Fibroblast of skin of back (primary cell): ENCODE data around the gene EXOC6.

Experiments used
- DNase-seq: peaks from one replicate; pipeline ENCODE4 v3.0.0-alpha.2; 2013

The EXOC6 gene

DNA sequence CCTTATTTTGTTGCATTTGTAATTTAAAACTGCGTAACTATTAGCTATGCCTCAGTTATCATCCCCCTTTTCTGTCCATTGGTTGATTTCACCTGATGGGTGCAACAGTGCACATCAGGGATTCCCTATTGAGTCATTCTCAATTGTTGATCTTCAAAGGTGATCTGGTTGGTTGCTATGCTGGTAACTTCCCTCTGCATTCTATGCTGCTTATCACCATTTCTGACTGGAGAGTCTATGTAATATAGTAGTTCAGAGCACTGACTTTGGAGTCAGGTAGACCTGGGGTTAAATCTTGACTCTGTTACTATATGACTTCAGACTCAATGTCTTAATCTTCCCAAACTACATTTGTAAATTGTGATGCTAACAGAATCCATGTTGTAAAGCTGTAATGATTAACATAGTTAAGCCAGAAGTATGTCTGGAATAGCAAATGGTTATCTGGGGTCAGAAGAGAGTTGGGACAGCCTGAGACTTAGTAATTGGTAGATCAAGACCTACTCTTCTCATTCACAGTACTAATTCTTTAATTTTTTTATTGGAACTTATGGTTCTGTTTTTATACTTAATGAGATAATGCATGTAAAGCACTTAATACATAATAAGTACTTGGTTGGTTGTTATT lies 38.1 kb downstream of the EXOC6 start:
- DNase-seq = peak; percentile 3

DNA sequence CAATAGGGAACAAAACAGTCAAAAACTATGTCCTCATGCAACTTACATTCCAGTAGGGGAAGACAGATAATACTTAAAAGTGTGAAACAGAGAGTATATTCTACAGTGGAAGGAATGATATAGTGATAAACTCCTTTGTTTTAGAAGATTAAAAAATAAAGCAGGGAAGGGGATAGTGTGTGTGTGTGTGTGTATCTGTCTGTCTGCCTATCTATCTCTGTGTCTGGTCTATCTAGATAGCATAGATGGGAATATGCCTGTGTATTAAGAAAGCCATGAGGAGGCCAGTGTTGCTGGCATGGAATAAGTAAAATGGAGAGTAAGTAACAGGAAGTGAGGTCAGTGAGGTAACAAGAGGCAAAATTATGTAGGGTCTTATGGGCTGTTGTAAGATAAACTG lies 42.2 kb downstream of the EXOC6 start:
- DNase-seq = no peak

DNA sequence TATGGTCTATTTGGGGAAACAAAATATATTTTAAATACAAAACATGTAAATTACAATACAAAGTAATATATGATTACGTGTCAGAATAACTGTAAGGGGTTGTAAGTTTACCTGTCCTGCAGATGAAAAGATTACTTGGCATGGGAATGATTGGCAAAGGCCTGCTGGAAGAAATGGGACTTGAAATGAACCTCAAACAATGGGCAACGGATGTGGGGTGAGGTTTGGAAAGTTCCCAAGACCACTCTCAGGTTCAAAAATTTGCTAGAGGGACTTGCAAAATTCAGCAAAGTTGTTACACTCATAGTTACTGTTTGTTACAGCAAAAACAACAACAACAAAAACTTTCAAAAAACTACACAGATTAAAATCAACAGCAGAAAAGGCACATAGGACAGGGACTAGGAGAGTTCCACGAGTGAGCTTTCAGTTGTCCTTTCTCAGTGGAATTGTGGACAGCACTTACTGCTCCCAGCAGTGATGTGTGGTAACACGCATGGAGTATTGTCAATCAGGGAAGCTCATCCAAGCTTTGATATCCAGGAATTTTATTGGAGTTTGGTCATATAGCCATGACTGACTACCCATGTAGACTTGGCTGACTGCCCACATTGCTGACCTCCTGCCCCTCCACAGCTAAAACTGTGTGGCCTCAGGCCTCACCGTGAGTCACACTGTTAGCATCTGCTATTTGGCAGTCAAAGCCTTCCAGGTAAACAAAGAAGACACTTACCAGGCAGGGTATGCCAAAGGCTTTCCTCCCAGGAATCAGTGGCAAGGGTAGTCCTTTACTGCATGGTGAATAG lies 43.8 kb downstream of the EXOC6 start:
- peak; percentile 81 for DNase-seq

DNA sequence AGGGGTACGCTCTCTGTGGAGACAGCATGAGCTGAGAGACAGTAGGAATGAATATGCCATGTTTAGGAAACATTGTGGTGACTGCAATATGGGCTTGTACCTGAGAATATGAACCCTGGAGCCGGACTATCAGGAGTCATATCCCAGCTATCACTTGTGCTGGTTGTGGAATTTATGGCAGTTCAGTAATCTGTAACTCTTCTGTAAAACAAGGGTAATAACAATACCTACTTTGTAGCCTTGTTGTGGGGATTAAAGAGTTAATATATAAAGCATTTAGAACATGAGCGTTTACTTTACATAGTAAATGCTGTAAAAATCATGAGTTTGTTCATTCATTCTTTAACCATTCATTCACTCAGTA lies 44.4 kb downstream of the EXOC6 start:
- DNase-seq = no peak

DNA sequence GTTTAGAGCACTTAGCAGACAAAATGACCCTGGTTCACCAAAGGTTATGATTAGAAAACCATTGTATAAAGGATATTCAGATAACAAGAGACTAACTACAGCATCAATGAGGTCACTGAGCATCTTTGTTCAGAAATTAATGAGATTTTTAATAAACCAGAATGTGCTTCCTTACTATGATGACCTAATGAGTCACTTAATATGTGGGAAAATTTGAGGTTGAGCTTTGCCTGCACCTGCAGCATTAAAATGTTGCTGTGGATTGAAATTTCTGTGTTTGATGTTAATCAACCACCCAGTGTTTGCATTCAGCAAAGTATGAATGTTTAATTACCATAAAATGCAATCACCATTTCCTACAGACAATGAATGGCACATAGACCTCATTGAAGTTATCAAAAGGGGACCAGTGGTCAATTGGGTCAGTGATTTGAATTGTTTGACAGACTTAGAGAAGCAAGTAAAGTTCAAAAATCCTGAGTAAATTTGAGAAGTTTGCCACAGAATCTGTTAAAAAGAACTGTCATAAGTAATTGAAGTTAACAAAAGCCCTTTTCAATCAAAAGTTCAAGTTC lies 45.8 kb downstream of the EXOC6 start:
- no peak for DNase-seq

DNA sequence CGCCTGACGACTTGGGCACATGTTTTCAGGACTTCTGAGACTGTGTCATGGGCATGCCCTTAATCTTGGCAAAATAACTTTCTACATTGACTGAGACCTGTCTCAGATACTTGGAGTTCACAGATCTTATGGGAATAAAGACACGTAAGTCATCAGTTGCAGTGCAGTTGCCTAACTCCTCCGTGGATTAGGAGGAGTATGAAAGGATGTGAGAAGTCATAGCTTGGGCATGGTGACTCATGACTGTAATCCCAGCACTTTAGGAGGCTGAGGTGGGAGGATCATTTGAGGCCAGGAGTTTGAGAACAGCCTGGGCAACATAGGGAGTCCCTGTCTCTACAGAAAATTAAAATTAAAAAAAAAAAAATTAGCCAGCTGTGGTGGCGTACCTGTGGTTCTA lies 49.6 kb downstream of the EXOC6 start:
- peak; percentile 23 for DNase-seq

DNA sequence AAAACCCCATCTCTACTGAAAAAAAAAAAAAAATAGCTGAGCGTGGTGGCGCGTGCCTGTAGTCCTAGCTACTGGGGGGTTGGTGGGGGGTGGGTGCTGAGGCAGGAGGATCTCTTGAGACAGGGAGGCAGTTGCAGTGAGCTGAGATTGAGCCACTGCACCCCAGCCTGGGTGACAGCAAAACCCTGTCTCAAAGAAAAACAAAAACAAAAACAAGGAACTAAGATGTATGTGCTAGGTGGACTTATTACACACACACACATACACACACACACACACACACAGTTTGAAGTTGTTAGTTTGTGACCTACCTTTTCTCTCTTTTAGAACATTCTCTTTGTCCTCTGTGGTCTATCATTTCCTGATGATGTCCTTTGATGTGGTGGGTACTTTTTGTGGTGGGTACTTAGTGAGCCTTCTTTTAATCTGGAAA lies 53.5 kb downstream of the EXOC6 start:
- no peak for DNase-seq

DNA sequence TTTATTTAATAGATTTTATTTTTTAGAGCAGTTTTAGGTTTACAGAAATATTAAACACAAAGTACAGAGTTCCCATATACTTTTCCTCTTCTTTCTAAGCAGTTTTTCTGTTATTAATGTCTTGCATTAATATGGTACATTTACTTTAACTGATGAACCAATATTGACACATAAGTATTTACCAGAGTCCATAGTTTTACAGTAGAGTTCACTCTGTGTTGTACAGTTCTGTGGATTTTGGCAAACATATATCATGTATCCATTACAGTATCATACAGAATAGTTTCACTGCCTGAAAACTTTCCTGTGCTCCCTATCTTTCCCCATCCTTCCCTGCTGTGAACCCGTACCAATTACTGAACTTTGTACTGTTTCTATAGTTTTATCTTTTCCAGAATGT lies 55.3 kb downstream of the EXOC6 start:
- no peak for DNase-seq

DNA sequence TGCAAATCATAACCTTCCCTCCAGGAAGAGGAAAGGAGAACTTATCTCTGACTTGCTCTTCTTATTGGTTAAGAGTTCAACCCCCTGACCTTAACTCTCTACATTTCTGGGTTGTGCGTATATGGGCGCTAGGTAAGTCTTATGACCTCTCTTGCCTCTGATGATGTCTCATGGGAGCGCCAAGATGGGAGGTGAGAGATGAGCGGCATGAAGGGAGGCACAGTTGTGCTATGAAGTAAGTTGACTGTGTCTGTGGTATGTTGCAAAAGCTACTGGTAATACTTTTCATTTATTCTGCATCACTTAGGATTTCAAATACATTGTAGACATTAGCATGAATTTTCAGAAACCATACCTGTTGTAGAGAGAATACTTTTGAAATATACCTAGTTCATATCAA lies 59.0 kb downstream of the EXOC6 start:
- no peak for DNase-seq

DNA sequence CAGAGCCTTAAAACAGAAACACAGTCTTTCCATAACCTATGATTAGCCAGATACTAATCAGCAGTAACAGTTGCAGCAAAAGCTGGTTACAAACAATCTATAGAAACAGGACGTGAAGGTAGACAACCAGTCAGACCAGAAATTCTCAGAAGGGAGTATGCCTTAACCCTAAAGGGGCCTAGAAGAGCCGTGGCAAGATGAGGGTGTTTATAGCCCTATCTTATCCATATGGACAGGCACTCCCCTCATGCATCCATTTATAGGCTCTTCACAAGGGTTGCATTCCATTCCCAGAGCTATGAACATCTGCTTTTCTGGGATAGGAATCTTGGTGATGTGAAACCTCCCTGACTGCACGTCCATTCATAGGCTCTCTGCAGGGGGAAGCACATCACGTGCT lies 64.3 kb downstream of the EXOC6 start:
- peak; percentile 26 for DNase-seq

DNA sequence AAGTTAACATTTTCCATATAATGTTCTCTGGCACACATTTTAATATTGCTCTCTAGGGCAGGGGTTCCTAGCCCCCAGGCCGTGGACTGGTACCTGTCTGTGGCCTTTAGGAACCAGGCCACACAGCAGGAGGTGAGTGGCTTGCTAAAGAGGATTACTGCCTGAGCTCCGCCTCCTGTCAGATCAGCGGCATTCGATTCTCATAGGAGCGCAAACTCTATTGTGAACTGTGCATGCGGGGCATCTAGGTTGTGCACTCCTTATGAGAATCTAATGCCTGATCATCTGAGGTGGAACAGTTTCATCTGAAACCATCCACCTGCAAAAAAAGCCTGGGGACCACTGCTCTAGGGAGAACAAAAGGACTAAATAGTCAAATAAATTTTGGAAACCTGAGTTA lies 65.7 kb downstream of the EXOC6 start:
- DNase-seq = no peak

DNA sequence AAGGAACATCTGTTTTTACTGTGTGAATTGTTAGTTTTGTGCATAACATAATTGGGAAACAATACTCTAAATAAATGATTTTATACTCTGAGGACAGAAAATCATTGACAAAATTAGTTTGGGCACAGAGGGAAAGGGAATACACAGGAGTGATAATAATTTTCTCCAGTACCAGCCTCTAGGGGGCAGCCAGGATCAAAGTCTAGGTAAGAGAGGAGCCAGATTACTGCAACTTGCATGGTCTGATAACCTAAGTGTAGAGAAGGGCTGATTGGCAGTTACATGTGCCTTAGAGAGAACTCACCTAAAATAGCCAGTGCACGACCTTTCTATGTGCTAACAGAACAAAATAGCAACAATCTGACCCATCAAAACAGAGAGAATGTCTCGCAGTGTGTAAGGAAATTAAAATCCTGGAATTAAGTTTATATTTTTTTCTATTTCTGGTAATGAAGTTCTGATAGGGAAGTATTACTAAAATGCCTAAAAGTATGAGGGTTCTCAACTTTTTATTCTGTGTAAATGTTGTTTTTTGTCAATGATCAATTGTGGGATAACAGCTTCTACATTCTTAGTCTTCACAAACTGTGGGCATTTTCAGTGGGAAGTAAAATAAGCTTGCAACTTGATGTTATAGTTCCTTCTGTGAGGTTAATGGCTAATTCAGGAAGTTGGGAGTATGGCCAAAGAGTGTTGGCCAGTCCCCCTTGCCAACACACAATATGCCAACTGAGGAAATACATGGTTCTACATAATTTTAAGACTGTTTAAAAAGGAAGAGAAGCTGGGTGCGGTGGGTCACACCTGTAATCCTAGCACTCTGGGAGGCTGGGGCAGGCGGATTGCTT lies 66.4 kb downstream of the EXOC6 start:
- peak; percentile 51 for DNase-seq

DNA sequence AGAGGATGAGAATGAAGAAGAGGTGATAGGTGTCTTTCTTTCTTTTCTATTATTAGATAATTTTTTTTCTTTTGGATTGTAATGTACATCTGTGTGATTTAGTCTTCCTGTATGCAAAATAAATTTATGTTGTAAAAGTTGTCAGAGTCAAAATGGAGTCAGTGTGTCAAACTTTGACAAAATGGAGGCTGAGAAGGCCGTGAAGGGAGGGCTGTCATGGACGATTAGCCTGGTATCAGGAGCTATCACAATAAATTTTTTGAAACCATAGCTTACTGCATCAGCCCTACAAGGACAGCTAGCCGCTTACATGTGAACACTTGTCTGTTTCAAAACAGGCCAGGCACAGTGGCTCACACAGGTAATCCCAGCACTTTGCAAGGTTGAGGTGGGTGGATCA lies 67.6 kb downstream of the EXOC6 start:
- DNase-seq = no peak

DNA sequence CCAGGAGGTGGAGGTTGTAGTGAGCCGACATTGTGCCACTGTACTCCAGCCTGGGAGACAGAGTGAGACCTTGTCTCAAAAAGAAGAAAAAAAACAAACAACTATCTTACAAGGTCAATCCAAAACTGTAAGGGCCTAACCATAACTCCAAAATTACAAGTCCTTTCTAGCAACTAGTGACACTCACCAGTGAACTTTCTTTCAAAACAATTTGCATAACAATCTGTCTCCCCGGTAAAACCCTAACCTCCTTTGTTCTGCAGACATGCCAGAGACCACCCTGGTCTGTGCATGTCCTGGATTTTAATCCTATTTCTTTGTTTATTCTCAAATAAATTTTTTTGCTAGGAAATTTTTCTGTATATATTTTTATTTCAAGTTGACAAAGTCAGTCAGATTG lies 68.1 kb downstream of the EXOC6 start:
- no peak for DNase-seq

DNA sequence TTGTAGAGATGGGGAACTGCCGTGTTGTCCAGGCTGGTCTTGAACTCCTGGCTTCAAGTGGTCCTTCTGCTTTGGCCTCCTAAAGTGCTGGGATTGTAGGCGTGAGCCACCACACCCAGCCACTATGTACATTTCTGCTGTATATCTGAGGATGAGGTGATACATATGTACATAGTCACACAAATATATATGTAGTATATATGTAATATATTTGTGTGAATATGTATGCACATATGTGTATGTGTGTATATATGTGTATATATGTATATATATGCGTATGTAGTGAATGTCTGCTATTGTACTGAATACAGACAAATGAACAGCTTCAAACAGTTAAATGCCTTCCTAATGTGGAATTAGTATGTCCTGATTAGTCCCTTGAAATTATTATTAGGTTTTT lies 70.3 kb downstream of the EXOC6 start:
- no peak for DNase-seq

DNA sequence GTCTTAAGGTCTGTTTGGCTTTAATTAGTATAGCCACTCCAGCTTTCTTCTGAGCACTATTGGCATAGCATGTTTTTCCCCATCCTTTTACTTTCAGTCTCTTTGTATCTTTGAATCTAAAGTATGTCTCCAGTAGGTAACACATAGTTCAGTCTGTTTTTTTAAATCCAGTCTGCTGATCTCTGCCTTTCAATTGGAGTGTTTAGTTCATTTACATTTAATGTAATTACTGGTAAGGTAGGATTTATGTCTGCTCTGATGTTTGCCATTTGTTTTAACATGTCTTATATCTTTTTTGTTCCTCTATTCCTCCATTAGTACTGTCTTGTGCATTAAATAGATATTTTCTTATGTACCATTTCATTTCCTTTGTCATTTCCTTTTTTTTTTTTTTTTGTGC lies 72.5 kb downstream of the EXOC6 start:
- DNase-seq = no peak

DNA sequence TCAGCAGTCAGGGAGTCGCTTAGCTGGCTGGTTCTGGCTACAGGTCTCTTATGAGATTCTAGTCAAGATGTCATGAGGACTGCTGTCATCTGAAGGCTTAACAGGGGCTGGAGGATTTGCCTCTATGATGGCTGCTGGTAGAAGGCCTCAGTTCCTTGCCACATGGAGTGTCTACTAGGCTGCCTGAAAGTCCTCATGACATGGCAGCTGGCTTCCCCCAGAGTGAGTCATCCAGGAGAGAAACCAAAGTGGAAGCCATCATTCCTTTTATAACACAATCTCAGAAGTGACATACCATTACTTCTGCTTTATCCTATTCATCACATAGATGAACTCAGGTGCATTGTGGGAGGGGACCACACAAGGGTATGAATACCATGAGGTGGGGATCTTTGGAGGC lies 75.1 kb downstream of the EXOC6 start:
- DNase-seq = no peak

DNA sequence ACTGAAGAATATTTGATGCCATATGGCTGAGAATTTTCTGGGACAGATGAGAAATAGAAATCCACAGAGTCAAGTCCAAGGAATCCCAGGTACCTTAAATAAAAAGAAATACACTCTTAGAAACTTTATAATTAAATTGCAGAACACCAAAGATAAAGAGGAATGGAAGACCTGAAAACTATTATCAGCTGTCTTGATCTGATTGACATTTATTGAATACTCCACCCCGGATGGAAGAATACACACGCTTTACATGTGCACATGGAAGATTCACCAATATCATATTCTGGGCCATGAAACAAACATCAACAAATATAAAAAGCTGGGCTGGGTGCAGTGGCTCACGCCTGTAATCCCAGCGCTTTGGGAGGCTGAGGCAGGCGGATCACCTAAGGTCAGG lies 81.6 kb downstream of the EXOC6 start:
- DNase-seq = no peak

DNA sequence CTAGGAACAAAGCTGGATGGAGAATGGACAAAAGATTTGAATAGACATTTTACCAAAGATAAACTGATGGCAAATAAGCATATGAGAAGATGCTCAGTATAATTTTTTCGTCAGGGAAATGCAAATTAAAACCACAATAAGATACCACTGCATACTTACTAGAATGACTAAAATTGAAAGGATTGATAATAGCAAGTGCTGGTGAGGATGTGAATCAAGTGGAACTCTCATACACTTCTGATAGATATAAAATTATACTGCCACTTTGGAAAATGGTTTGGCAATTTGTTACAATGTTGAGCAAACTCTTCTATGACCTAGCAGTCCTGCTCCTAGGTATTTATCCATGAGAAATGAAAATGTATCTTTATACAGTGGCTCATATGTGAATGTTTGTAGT lies 83.3 kb downstream of the EXOC6 start:
- no peak for DNase-seq

DNA sequence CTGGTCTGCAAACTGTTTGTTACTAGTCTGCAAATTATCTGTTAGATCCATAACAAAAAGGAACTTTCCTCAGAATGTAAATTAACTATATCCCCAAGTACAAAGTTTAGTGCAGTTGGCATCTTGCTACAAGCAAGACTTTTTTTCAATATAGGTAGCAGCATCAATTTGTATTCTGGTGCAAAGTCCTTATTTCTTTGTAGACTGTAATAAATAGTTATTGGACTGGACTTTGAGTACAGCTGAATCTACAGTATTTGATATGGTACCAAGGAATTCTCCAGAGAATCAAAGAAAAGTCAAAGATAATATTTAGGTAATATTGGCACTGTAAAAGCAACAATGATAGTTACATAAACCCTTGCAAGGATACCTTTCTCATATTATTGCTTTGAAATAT lies 89.6 kb downstream of the EXOC6 start:
- no peak for DNase-seq

DNA sequence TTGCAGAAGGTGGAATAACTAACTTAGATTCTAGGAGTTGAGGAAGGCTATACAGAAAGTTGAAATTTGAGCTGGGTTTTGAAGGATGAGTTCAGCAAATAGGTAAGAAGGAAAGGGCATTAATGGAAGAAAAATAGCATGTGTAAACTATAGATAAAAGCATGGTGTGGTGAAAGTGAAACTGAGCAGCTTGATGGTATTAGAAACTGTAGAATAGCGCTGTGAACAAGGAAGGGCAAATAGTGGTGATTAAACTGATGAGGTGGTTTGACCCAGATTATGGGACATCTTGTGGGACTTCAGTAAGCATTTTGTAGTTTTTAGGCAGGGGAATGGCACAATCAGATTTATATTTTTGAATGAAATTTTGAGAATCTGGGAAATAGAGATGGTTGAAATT lies 90.5 kb downstream of the EXOC6 start:
- DNase-seq = no peak

DNA sequence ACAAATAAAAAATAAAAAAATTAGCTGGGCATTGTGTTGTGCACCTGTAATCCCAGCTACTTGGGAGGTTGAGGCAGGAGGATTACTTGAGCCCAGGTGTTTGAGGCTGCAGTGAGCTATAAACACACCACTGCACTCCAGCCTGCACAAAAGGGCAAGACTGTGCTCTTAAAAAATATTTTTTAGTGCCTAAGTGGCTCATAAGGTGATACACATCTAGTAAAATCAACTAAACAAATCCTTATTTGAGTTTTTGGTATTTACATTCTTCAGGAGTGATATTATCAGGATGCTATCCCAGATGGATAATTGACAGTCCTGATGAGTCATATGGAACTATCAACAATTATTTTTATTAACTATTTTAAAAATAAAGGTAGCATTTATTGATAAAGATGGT lies 93.9 kb downstream of the EXOC6 start:
- DNase-seq = no peak

DNA sequence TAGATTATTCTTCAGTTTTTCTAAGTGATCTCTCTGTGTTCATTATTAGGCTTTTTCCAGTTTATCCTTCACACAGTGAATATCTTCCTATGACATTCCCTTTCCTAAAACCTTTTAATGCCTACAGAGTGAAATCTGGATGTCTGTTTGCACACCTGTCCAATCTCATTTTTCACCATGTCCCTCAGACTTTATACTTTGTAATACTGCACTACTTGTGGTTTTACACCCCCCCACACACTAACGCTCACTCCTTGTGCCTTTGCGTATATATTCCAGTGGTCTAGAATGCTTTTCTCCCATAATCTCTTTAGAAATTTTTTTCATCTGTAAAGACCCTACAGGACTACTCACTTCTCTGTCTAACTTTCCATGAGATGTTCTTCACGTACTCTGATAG lies 98.2 kb downstream of the EXOC6 start:
- DNase-seq = no peak
